Measurements from ENCODE around the gene NTNG1.
"Not testable (repeated sequence)": the region's sequence is repeated elsewhere in the genome, so short reads cannot be mapped to it uniquely, and the experiment has no call there.

NTNG1 gene

GRCh38 chr1:107140703-107141490 lies at the start of gene NTNG1:
TSS of gene NTNG1 (plus strand) at chr1:107141039.
- peak; percentile 28 for DNase-seq (ENCODE audit: low spot score)

GRCh38 chr1:107091418-107091817 lies 49.4 kb upstream of the NTNG1 start:
- DNase-seq (ENCODE audit: low spot score) = no peak

GRCh38 chr1:107093395-107093794 lies 47.4 kb upstream of the NTNG1 start:
- DNase-seq (ENCODE audit: low spot score) = not testable (repeated sequence)

GRCh38 chr1:107095647-107096046 lies 45.2 kb upstream of the NTNG1 start:
- no peak for DNase-seq (ENCODE audit: low spot score)

- no peak for DNase-seq (ENCODE audit: low spot score)
These were observed 44.1 kb upstream of the NTNG1 start for GRCh38 chr1:107096690-107097089.

- DNase-seq (ENCODE audit: low spot score) = no peak
These were observed 41.9 kb upstream of the NTNG1 start for GRCh38 chr1:107098961-107099360.

GRCh38 chr1:107100331-107100984 lies 40.4 kb upstream of the NTNG1 start:
- no peak for DNase-seq (ENCODE audit: low spot score)

- no peak for DNase-seq (ENCODE audit: low spot score)
These were observed 34.9 kb upstream of the NTNG1 start for GRCh38 chr1:107105914-107106313.

- no peak for DNase-seq (ENCODE audit: low spot score)
These were observed 30.5 kb upstream of the NTNG1 start for GRCh38 chr1:107110326-107110725.

- DNase-seq (ENCODE audit: low spot score) = no peak
These were observed 24.5 kb upstream of the NTNG1 start for GRCh38 chr1:107116306-107116790.

GRCh38 chr1:107122225-107122624 lies 18.6 kb upstream of the NTNG1 start:
- DNase-seq (ENCODE audit: low spot score) = no peak

GRCh38 chr1:107123741-107124140 lies 17.1 kb upstream of the NTNG1 start:
- DNase-seq (ENCODE audit: low spot score) = no peak

GRCh38 chr1:107124694-107125093 lies 16.1 kb upstream of the NTNG1 start:
- DNase-seq (ENCODE audit: low spot score) = no peak

GRCh38 chr1:107132195-107132594 lies 8.6 kb upstream of the NTNG1 start:
- no peak for DNase-seq (ENCODE audit: low spot score)

GRCh38 chr1:107132780-107133179 lies 8.1 kb upstream of the NTNG1 start:
- no peak for DNase-seq (ENCODE audit: low spot score)

GRCh38 chr1:107135463-107135862 lies 5.4 kb upstream of the NTNG1 start:
- no peak for DNase-seq (ENCODE audit: low spot score)

GRCh38 chr1:107138166-107138565 lies 2.7 kb upstream of the NTNG1 start:
- no peak for DNase-seq (ENCODE audit: low spot score)

- no peak for DNase-seq (ENCODE audit: low spot score)
These were observed 1.9 kb upstream of the NTNG1 start for GRCh38 chr1:107138767-107139445.

GRCh38 chr1:107139833-107140702 lies 771 bp upstream of the NTNG1 start:
- DNase-seq (ENCODE audit: low spot score) = no peak

- DNase-seq (ENCODE audit: low spot score) = peak; percentile 39
These were observed 770 bp downstream of the NTNG1 start for GRCh38 chr1:107141491-107142126.

- DNase-seq (ENCODE audit: low spot score) = peak; percentile 34
These were observed 1.3 kb downstream of the NTNG1 start for GRCh38 chr1:107142140-107142542.

Measured in HuH-7.5 (cell line).